Measurements from ENCODE around the gene ROGDI. TPM values are rescaled to one million over a fixed set of nuclear protein-coding genes. Genes with fewer than 3 reads are reported as not detected.
A peak's percentile ranks its signal among the peaks of the same experiment; 100 is the strongest.

Gene ROGDI
- total RNA-seq, 1 donor from 2014 or later: 22.2 TPM

GRCh38 chr16:4750896-4751295 lies 51.5 kb downstream of the ROGDI start:
- Histone ChIP-seq H2AFZ (replicated peaks) (no peak overlapping the region), H3K36me3 (peaks cover 7% of the 10 kb centered on the region), H4K20me1 (ENCODE audit: low read depth) (no peaks in the 10 kb centered on the region), H3K4me3 (no peak overlapping the region), H3K4me2 (no peak overlapping the region), H3K9me3 (ENCODE audit: low read depth) (no peaks in the 10 kb centered on the region), H3K27me3 (no peaks in the 10 kb centered on the region), H3K79me2 (ENCODE audit: low read depth) (peaks cover 5% of the 10 kb centered on the region), H3K4me1 (peaks cover 20% of the 10 kb centered on the region), H3K27ac (no peak overlapping the region), H3K9ac (no peak overlapping the region), H3F3A (ENCODE audit: low read depth) (peaks cover 18% of the 10 kb centered on the region)
- TF ChIP-seq EZH2phosphoT487 (IDR thresholded peaks at IDR 0.05) (no peak), EZH2 (IDR thresholded peaks at IDR 0.05) (no peak), CTCF (IDR thresholded peaks at IDR 0.05) (no peak)
- Mint-ChIP-seq H3K27ac (no peak overlapping the region), H3K27me3 (ENCODE audit: insufficient read depth, low read depth) (peaks cover 9% of the 10 kb centered on the region), H3K4me3 (no peak overlapping the region), H3K36me3 (peaks cover 15% of the 10 kb centered on the region), H3K9me3 (peaks cover 5% of the 10 kb centered on the region), H3K4me1 (peaks cover 2% of the 10 kb centered on the region)
- no peak for DNase-seq (ENCODE audit: low spot score)

DNA sequence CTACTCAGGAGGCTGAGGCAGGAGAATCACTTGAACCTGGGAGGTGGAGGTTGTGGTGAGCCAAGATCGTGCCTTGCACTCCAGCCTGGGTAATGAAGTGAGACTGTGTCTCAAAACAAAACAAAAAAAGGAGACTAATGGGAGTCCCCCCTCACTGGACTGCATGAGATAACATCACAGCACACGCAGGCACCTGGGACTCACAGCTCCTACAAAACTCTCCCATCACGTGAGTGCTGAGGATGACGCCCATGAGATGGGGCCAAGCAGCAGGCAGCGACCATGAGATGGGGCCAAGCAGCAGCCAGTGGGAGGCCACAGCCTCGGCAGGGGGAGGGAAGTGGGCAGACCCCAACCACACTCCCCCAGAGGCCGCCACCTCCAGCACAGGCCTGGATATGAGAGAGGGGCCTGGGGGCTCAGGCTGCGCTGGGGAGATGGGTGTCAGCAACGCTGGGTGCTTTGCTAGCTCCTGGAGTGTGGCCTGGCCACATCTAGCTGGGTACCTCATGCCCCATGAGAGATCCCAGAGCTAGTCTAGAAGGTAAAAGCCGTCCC lies 52.7 kb downstream of the ROGDI start:
- Histone ChIP-seq H3K9ac (no peak overlapping the region), H3K36me3 (no peaks in the 10 kb centered on the region), H3K4me3 (no peak overlapping the region), H2AFZ (replicated peaks) (no peak overlapping the region), H3K9me3 (ENCODE audit: low read depth) (no peaks in the 10 kb centered on the region), H3F3A (ENCODE audit: low read depth) (peaks cover 22% of the 10 kb centered on the region), H3K4me1 (peaks cover 20% of the 10 kb centered on the region), H3K79me2 (ENCODE audit: low read depth) (no peaks in the 10 kb centered on the region), H3K27ac (no peak overlapping the region), H3K27me3 (no peaks in the 10 kb centered on the region), H4K20me1 (ENCODE audit: low read depth) (no peaks in the 10 kb centered on the region), H3K4me2 (no peak overlapping the region)
- no peak for DNase-seq (ENCODE audit: low spot score)
- Mint-ChIP-seq H3K9me3 (no peaks in the 10 kb centered on the region), H3K27ac (no peak overlapping the region), H3K4me3 (no peak overlapping the region), H3K4me1 (peaks cover 2% of the 10 kb centered on the region), H3K36me3 (peaks cover 5% of the 10 kb centered on the region), H3K27me3 (ENCODE audit: insufficient read depth, low read depth) (peaks cover 6% of the 10 kb centered on the region)
- TF ChIP-seq EZH2phosphoT487 (IDR thresholded peaks at IDR 0.05) (no peak), CTCF (IDR thresholded peaks at IDR 0.05) (no peak), EZH2 (IDR thresholded peaks at IDR 0.05) (no peak)

GRCh38 chr16:4748682-4749411 lies 53.6 kb downstream of the ROGDI start:
- no peaks in the 10 kb centered on the region for H3K79me2 ChIP-seq (ENCODE audit: low read depth)
- H3K4me2 ChIP-seq: no peak overlapping the region
- no peaks in the 10 kb centered on the region for H3K36me3 ChIP-seq
- H3K27me3 ChIP-seq: no peaks in the 10 kb centered on the region
- H3K4me3 ChIP-seq: no peak overlapping the region
- peaks cover 30% of the 10 kb centered on the region for H3F3A ChIP-seq (ENCODE audit: low read depth)
- Mint-ChIP-seq H3K36me3 (peaks cover 3% of the 10 kb centered on the region), H3K4me1 (peaks cover 2% of the 10 kb centered on the region), H3K27me3 (ENCODE audit: insufficient read depth, low read depth) (peaks cover 6% of the 10 kb centered on the region), H3K9me3 (no peaks in the 10 kb centered on the region), H3K27ac (no peak overlapping the region), H3K4me3 (peak overlapping the region; percentile 24)
- H3K9ac ChIP-seq: no peak overlapping the region
- no peaks in the 10 kb centered on the region for H3K9me3 ChIP-seq (ENCODE audit: low read depth)
- H2AFZ ChIP-seq (replicated peaks): no peak overlapping the region
- no peaks in the 10 kb centered on the region for H4K20me1 ChIP-seq (ENCODE audit: low read depth)
- no peak for DNase-seq (ENCODE audit: low spot score)
- peak overlapping the region; percentile 50 for H3K27ac ChIP-seq
- TF ChIP-seq EZH2phosphoT487 (IDR thresholded peaks at IDR 0.05): no peak
- no peak for TF ChIP-seq EZH2 (IDR thresholded peaks at IDR 0.05)
- TF ChIP-seq CTCF (IDR thresholded peaks at IDR 0.05): no peak
- H3K4me1 ChIP-seq: peaks cover 20% of the 10 kb centered on the region
